Stimulated activated CD8-positive, alpha-beta memory T cell treated with anti-CD3 and anti-CD28 coated beads, Interleukin-4, amount 100 ng/mL, for 4 hours (primary cell): ENCODE measurements around the gene OLFM2.

Experiments
- DNase-seq, 2 donors: peaks; one replicate each; pipeline ENCODE4 v3.0.0-alpha.2; 2020; ENCODE audit warnings: low read depth in 2 of 2, low spot score in 1 of 2

The OLFM2 gene

GRCh38 chr19:9910625-9911024, 25.7 kb downstream of the OLFM2 start:
- DNase-seq = no peak

- DNase-seq = no peak
These were observed 27.1 kb downstream of the OLFM2 start for GRCh38 chr19:9909251-9909650.

- DNase-seq = no peak
These were observed 29.7 kb downstream of the OLFM2 start for GRCh38 chr19:9906475-9907087.

- DNase-seq = no peak
These were observed 33.0 kb downstream of the OLFM2 start for GRCh38 chr19:9903336-9903735.

- no peak for DNase-seq
These were observed 34.7 kb downstream of the OLFM2 start for GRCh38 chr19:9901642-9902041.

GRCh38 chr19:9901020-9901419, 35.3 kb downstream of the OLFM2 start:
- no peak for DNase-seq

GRCh38 chr19:9891609-9892373, 44.5 kb downstream of the OLFM2 start:
- DNase-seq = no peak

GRCh38 chr19:9885077-9885552, 51.2 kb downstream of the OLFM2 start:
- no peak for DNase-seq

- no peak for DNase-seq
These were observed 52.6 kb downstream of the OLFM2 start for GRCh38 chr19:9883764-9884163.

GRCh38 chr19:9883231-9883758, 53.0 kb downstream of the OLFM2 start:
- DNase-seq = no peak

GRCh38 chr19:9881720-9882119, 54.6 kb downstream of the OLFM2 start:
- no peak for DNase-seq

- DNase-seq = no peak
These were observed 57.7 kb downstream of the OLFM2 start for GRCh38 chr19:9878511-9879196.

- DNase-seq = no peak
These were observed 58.4 kb downstream of the OLFM2 start for GRCh38 chr19:9877780-9878510.

- no peak for DNase-seq
These were observed 60.5 kb downstream of the OLFM2 start for GRCh38 chr19:9875796-9876195.

GRCh38 chr19:9875031-9875627, 61.2 kb downstream of the OLFM2 start:
- no peak for DNase-seq

GRCh38 chr19:9872618-9873242, 63.6 kb downstream of the OLFM2 start:
- no peak for DNase-seq

GRCh38 chr19:9871626-9872338, 64.5 kb downstream of the OLFM2 start:
- DNase-seq = no peak

GRCh38 chr19:9868983-9869617, 67.2 kb downstream of the OLFM2 start:
- DNase-seq = no peak
